SW 1271 (cell line): ENCODE results near the gene RAB3B.
"Not testable (repeated sequence)": the region's sequence is repeated elsewhere in the genome, so short reads cannot be mapped to it uniquely, and the experiment has no call there.

Experiments used
- DNase-seq, 2 experiments: peaks; one replicate each; lab custom pipeline; 2025; lab: John Stamatoyannopoulos, UW

The RAB3B gene

GRCh38 chr1:51919684-51920083, 70.8 kb downstream of the RAB3B start:
- no peak for DNase-seq

DNA sequence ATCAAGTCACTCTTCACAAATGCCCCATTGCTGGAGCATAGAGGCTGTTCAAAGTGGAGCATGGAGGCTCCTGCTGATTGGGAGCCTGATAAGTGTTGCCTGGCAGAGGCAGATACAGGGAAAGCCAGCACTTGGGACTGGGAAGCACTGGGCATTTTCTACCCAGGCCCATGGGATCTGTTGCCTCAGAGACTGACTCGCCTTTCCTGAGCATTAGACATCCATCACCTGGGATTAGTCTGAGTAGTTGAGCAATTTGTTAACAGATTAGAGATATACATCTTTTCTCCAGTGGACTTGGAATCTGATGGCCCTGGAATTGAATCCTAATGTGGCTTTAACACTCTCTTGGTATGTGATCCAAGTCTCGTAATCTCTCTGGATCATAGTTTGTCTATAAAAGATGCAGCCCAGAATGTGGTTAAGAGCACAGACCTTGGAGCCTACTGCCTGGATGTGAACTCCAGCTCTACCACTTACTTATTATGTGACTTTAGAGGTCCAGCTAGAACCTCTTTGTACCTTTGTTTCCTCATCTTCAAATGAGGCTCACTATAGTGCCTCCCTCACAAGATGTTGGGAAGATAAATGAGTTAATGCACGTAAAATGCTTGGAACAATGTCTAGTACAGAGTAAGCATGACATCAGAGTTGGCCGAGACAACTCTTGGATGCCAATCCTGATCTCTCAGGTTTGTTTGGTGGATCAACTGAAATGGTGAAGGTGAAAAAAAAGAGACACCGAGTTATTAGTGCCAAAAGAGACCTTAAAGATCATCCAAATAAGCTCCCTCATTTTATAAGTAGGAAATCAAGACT, 73.7 kb downstream of the RAB3B start:
- DNase-seq, result no peak

DNA sequence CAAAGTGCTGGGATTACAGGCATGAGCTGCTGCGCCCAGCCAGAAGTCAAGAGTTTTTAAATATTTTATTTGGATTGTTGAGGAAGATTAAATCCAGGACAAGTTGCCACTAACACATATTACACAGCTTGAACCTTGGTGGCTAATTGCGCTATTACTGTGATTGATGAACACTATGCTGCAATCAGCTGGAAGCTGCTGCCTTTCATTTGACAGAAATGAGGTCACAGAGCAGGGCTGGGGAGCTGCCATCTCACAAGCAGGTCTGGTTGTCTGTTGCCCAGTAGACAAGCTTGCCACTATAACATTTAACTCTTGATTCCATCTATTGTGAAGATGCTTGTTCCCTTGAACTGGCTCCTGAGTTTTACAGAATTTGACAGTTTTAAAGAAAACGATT, 74.5 kb downstream of the RAB3B start:
- DNase-seq, result no peak

DNA sequence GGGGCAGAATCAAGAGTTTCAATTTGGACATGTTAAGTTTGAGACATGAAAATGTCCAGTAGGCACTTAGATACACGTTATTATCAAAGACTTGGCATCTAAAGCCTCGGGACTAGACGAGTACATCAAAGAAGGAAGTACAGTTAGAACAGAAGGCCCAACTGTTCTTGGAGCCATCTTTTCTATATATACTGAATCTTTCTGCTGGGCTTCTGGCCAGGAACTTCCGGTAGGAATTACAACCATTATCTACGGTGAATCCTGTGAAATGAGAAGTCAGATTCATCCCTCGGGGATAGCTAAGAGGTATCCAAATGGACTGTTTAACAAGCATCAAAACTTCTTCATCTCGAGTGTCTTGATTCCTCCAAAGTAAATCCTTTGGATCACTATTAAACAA, 77.6 kb downstream of the RAB3B start:
- no peak for DNase-seq

- no peak for DNase-seq
Observed at GRCh38 chr1:51910221-51911000, 80.1 kb downstream of the RAB3B start.

- no peak for DNase-seq
Observed at GRCh38 chr1:51908499-51908898, 82.0 kb downstream of the RAB3B start.

DNA sequence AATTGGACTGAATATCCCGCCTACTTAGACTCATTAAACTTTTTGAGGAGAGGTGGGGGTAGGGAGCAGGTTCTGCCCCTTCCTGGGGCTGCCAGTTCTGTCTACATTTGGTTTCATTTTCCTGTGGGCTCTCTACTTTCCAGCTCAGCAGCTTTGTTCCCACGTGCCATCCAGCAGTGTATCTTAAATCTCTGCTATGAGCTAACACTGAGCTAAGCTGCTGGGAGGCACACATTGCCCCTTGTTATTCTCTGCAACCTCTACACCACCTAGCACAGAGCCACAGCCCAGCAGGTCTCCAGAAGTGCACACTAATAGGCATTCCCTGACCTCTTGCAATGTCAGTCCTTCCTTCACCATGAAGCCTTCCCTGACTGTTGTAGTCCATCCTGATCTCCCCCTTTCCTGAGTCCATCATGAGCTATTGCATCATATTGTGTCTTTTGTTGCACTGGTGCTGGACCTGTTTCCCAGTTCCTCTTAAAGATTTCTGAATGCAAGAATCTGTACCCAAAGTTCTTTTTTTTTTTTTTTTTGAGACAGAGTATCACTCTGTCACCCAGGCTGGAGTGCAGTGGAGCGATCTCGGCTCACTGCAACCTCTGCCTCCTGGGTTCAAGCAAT, 83.3 kb downstream of the RAB3B start:
- DNase-seq, result no peak

DNA sequence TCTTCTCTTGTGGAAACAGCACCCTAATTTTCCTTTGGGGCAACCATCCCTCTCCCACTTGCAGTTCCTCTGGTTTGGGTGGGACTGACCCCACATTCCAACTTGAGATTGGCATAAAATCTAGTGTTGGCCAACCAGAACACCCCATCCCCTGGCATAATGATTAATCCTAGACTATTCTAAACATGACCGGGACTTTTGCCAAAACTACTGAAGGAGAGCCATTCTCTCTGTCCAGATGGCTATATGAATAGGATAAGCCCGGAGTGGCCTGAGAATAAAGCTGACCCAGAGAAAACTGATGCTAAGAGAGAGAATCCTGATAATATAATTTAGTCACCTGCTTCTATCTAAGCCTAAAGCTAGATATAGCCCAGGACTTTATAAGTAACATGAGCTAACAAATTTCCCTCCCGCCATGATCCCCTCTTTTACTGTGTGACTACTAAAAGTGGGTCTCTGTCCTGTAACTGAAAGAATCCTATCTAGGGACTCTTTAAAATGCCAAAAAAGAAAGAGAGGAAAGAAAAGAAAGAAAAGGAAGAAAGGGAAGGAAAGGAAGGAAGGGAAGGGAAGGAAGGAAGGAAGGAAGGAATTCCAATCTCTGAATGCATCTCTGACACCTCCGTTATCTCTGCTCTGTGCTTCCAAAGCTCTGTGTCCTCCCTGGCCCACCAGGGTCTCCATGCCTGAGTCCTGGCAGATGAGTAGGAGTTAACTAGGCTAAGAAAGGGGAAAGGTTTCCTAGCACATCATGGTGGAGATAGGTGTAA, 84.0 kb downstream of the RAB3B start:
- no peak for DNase-seq

DNA sequence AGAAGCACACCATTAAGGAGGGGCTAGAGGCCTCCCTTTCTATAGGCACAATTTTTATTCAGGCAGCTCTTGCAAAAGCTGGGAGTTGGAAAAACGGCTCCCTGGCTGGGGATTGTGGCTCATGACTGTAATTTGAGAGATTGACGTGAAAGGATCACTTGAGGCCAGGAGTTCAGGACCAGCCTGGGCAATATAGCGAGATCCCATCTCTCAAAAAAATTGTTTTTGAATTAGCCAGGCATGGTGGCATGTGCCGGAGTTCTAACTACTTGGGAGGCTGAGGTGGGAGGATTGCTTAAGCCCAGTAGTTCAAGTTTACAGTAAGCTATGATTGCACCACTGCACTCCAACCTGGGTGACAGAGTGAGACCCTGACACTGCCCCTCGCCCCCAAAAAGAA, 88.0 kb downstream of the RAB3B start:
- no peak for DNase-seq

GRCh38 chr1:51901151-51901550, 89.3 kb downstream of the RAB3B start:
- no peak for DNase-seq

DNA sequence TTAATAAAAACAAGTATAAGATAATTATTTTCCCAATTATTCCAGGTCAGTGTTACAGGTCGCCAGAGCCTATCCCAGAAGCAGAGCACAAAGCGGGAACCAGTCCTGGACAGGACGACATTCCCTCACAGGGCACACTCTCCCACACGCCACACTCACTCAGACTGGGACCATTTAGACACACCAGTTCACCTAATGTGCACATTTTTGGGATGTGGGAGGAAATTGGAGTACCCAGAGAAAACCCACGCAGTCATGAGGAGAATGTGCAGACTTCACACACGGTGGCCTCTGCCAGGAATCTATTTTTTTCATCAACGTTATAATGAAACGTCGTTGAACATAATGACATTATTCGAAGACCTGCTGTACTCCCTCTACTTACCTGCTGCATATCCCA, 91.5 kb downstream of the RAB3B start:
- no peak for DNase-seq

DNA sequence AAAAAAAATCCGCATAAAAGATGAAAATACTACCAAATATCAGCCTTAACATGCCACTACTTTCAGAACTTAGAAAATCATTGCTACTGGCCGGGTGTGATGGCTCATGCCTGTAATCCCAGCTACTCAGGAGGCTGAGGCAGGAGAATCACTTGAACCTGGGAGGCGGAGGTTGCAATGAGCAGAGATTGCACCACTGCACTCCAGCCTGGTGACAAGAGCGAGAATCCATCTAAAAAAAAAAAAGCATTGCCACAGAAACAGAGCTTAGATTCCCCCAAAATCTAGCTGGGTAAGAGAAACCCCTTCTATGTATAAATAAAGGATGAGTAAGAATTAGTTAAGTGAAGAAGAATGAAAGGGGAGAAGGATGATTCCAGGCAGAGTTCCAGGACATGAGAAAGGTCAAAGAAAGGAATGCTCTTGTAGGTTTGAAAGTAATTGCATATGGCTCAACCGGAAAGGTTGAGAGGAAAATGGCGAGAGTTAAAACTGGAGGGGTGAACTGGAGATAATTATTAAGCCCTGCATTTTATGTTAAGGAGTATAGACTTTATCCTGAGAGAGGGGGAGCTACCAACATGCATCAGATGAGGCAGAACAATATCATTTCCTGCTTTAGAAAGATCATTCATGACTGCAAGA, 92.3 kb downstream of the RAB3B start:
- peak in 1 of 2 experiments; percentile 23 for DNase-seq

DNA sequence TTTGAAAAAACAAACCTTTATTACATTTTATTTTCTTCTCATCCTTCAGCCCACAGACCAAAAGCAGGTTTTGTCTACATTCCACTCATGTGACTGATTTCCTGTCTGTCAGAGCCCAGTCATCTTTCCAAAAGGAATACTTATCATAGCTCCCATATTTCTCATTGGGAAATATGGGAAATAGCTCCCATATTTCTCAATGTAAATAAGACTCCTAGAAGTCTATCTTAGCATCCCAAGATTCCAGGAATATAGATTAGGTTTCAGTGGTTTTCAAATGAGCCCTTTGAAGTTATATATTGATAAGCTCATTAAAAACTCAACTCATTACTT, 92.8 kb downstream of the RAB3B start:
- DNase-seq, result peak; percentile 36 to 77

- not testable (repeated sequence) for DNase-seq
Observed at GRCh38 chr1:51894748-51895147, 95.8 kb downstream of the RAB3B start.

GRCh38 chr1:51878616-51879336, 111.7 kb downstream of the RAB3B start, which contains the start of gene NRDC:
NRDC (minus strand) TSS chr1:51878727; CDS start chr1:51878615, 112 bp downstream.
- peak; percentile 93 to 98 for DNase-seq

DNA sequence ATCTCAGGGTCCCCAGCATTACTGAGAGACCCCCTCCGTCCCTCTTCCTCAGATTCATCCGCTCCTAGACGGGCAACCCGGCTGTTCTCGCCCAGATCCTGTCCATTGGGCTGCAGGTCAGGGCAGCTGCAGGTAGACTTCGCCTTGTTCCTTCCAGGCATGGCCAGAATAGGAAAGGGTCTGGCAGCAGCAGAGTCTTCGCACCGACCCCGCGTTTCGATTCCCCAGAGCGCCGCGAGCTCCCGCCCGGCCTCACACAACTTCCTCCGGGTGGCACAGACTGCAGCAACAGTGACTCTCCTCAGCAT, 112.2 kb downstream of the RAB3B start:
- no peak for DNase-seq

DNA sequence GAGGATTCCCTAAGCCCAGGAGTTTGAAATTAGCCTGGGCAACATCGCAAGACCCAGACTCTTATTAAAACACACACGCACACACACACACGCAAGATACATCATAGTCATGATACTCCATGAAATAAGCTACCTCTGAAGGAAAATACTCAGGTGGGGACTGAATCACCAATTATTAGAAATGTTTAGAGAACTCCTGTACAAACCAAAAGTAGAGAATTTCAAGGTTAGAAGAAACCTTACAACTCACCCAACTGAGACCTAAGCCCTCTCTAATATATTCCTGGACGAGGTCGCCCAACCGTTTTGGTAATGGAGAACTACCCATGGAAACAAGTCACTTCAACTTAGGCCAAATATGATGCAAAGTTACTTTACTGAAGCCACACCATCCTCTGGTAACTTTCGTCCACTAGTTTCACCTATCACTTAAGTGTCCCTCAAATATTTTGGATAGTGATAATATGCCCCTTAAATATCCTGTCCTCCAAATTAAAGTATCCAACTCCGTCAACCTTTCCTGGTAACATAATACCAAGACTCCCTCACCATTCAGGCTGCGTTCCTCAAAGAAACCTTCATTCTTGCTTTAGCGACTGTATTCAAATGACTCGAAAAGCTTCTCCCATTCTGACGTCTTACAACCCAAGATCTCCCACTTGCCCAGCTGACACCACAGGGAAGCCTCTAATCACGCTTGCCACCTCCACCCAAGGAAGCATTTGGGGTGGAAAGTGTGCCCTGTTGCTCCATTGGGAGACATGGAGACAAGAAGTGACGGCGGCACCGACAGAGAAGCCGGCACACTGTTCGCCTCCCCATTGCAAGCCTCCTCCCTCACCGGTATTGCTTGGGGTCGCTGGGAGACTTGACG, 112.8 kb downstream of the RAB3B start:
- peak in 1 of 2 experiments; percentile 14 for DNase-seq

- DNase-seq, result no peak
Observed at GRCh38 chr1:51875836-51876235, 114.7 kb downstream of the RAB3B start.

GRCh38 chr1:51875291-51875772, 115.2 kb downstream of the RAB3B start:
- no peak for DNase-seq

GRCh38 chr1:51873270-51873669, 117.2 kb downstream of the RAB3B start:
- not testable (repeated sequence) for DNase-seq
